Caco-2 (cell line): Measurements from ENCODE around the gene SCD5. TPM values are rescaled to one million over a fixed set of nuclear protein-coding genes. Genes with fewer than 3 reads are reported as not detected.

Experiments used
- BruUV-seq: library from RNA; stranded (reverse); fragments of 400-500 nt; replicated peaks from 2 replicates; lab custom pipeline; 2021; lab: Mats Ljungman, UMichigan
- CTCF ChIA-PET: fragments of 300-600 bp; sonication (Branson Sonifier 250); formaldehyde crosslinking; loops from one replicate; lab custom pipeline; 2022; ENCODE audit warnings: antibody characterized with exemption; lab: Charles Lee
- POLR2A ChIA-PET: fragments of 300-600 bp; sonication (Branson Sonifier 250); formaldehyde crosslinking; loops from one replicate; lab custom pipeline; 2022; ENCODE audit warnings: antibody characterized with exemption; lab: Charles Lee
- DNase-seq, 2 experiments: peaks; one replicate each; pipeline versions ENCODE4 v3.0.0 to v3.0.0-alpha.2; 2020 to 2022
- H3K27me3 ChIP-seq: replicated peaks from 2 replicates; pipeline ENCODE4 v1.6.0; 2011; ENCODE audit warnings: low read length; ENCODE audit not compliant: control insufficient read depth, insufficient read depth
- H3K36me3 ChIP-seq: 2 replicates; pipeline ENCODE4 v1.5.1; 2011; ENCODE audit warnings: low read length; ENCODE audit not compliant: control insufficient read depth, insufficient read depth
- H3K4me1 ChIP-seq: fragments of 250-450 bp; sonication (Bioruptor Pico); 2 replicates; pipeline ENCODE4 v1.5.1; 2020; ENCODE audit warnings: mild to moderate bottlenecking
- H3K4me3 ChIP-seq: 2 replicates; pipeline ENCODE4 v1.5.1; 2011; ENCODE audit warnings: low read depth, mild to moderate bottlenecking, control low read depth, low read length
- H3K9me3 ChIP-seq: fragments of 250-450 bp; sonication (Bioruptor Pico); 2 replicates; pipeline ENCODE4 v1.5.1; 2020; ENCODE audit warnings: mild to moderate bottlenecking, moderate library complexity
- H3K27ac Mint-ChIP-seq: one replicate; pipeline ENCODE4 v1.8.0; 2022; ENCODE audit warnings: mixed read lengths; ENCODE audit not compliant: unreplicated experiment
- H3K27me3 Mint-ChIP-seq: one replicate; pipeline ENCODE4 v1.8.0; 2022; ENCODE audit warnings: mixed read lengths; ENCODE audit not compliant: insufficient read depth, unreplicated experiment
- H3K36me3 Mint-ChIP-seq: one replicate; pipeline ENCODE4 v1.8.0; 2022; ENCODE audit warnings: mild to moderate bottlenecking, mixed read lengths; ENCODE audit not compliant: insufficient read depth, unreplicated experiment
- H3K4me1 Mint-ChIP-seq: one replicate; pipeline ENCODE4 v1.8.0; 2022; ENCODE audit warnings: low read depth, mixed read lengths; ENCODE audit not compliant: unreplicated experiment
- H3K4me3 Mint-ChIP-seq: one replicate; pipeline ENCODE4 v1.8.0; 2022; ENCODE audit warnings: mild to moderate bottlenecking, moderate library complexity, mixed read lengths; ENCODE audit not compliant: unreplicated experiment
- H3K9me3 Mint-ChIP-seq: one replicate; pipeline ENCODE4 v1.8.0; 2022; ENCODE audit warnings: mixed read lengths; ENCODE audit not compliant: unreplicated experiment
- intact Hi-C: fragments of 100-400 bp; cut with micrococcal nuclease; formaldehyde crosslinking; loops from one replicate; pipeline ENCODE4 v1.10.0; 2022; ENCODE audit not compliant: unreplicated experiment
- total RNA-seq: library from RNA; stranded (reverse); gene quantifications from 2 replicates; pipeline ENCODE4 v1.2.3, GENCODE V29; 2022
- TF ChIP-seq, protein P1 (sequence below), 2 experiments: fragments of 200-600 bp in 1 of 2; IDR thresholded peaks; 1 replicate in 1 of 2; 2 replicates in 1 of 2; pipeline versions ENCODE4 v1.5.1 to v1.8.0; 2011 to 2022; ENCODE audit warnings: antibody characterized with exemption in 1 of 2, control low read depth in 1 of 2, inconsistent platforms in 1 of 2, low read depth in 1 of 2, low read length in 1 of 2, mild to moderate bottlenecking in 1 of 2, moderate library complexity in 1 of 2; ENCODE audit not compliant: insufficient read depth in 1 of 2, severe bottlenecking in 1 of 2, unreplicated experiment in 1 of 2

Gene SCD5
- total RNA-seq, 1 experiment from 2014 or later, result 2.7 TPM

DNA sequence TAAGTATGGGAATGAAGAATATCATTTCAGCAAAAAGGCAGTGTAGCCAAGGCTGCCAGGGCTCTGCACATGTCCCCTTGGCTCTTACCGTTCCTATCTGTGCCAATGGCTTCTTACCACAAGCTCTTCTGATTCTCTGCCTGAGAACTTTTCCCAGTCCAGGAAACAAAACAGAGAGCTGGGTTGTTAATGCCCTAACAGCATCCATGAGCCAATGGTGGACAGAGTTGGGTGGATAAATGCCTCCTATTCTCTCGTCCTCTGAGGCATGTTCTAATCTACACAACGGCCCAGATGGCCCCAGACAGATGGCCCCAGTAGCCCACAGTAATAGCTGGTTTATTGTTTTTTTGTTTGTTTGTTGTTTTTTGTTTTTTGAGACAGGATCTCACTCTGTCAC lies 28.0 kb downstream of the SCD5 start:
- Histone ChIP-seq H3K4me3 (no peak overlapping the region), H3K36me3 (no peaks in the 10 kb centered on the region), H3K4me1 (no peaks in the 10 kb centered on the region), H3K27me3 (no peaks in the 10 kb centered on the region), H3K9me3 (no peaks in the 10 kb centered on the region)
- Mint-ChIP-seq H3K9me3 (peaks cover 20% of the 10 kb centered on the region), H3K4me1 (no peaks in the 10 kb centered on the region), H3K36me3 (no peaks in the 10 kb centered on the region), H3K27me3 (no peaks in the 10 kb centered on the region), H3K27ac (no peak overlapping the region), H3K4me3 (no peak overlapping the region)
- CTCF ChIA-PET, result no interaction called here
- DNase-seq, result no peak
- TF ChIP-seq, protein P1, sequence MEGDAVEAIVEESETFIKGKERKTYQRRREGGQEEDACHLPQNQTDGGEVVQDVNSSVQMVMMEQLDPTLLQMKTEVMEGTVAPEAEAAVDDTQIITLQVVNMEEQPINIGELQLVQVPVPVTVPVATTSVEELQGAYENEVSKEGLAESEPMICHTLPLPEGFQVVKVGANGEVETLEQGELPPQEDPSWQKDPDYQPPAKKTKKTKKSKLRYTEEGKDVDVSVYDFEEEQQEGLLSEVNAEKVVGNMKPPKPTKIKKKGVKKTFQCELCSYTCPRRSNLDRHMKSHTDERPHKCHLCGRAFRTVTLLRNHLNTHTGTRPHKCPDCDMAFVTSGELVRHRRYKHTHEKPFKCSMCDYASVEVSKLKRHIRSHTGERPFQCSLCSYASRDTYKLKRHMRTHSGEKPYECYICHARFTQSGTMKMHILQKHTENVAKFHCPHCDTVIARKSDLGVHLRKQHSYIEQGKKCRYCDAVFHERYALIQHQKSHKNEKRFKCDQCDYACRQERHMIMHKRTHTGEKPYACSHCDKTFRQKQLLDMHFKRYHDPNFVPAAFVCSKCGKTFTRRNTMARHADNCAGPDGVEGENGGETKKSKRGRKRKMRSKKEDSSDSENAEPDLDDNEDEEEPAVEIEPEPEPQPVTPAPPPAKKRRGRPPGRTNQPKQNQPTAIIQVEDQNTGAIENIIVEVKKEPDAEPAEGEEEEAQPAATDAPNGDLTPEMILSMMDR (IDR thresholded peaks at IDR 0.05; ENCODE audit: insufficient read depth in 1 of 2, low read depth in 1 of 2, low read length in 1 of 2, severe bottlenecking in 1 of 2, unreplicated experiment in 1 of 2), result no peak
- intact Hi-C loops, result no loop called here
- no TSS peak for BruUV-seq
- POLR2A ChIA-PET, result no interaction called here

DNA sequence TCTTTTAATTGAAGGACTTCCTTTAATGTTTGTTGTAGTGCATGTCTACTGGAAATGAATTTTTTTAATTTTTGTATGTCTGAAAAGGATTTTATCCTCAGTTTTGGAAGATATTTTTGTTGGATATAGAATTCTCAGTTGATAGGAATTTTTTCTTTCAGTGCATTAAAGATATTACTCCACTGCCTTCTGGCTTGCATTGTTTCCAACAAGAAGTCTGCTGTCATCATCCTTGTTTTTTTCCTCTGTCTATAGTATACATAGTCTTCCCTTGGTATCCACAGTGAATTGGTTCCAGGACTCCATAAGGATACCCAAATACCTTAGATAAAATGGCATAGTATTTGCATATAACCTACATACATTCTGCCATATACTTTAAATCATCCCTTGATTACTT lies 33.5 kb downstream of the SCD5 start:
- H3K4me3 ChIP-seq, result no peak overlapping the region
- Mint-ChIP-seq H3K27me3 (peaks cover 2% of the 10 kb centered on the region), H3K4me1 (no peaks in the 10 kb centered on the region), H3K4me3 (no peak overlapping the region), H3K27ac (no peak overlapping the region), H3K36me3 (no peaks in the 10 kb centered on the region), H3K9me3 (peaks cover 20% of the 10 kb centered on the region)
- peaks cover 6% of the 10 kb centered on the region; the same call in 1 of the 2 replicates for H3K9me3 ChIP-seq
- no peaks in the 10 kb centered on the region for H3K27me3 ChIP-seq
- no peaks in the 10 kb centered on the region for H3K4me1 ChIP-seq
- DNase-seq, result no peak
- no peaks in the 10 kb centered on the region for H3K36me3 ChIP-seq
- ChIA-PET CTCF (no interaction called here), POLR2A (no interaction called here)
- BruUV-seq, result no TSS peak
- intact Hi-C loops, result no loop called here
- TF ChIP-seq, protein P1 (IDR thresholded peaks at IDR 0.05; ENCODE audit: insufficient read depth in 1 of 2, low read depth in 1 of 2, low read length in 1 of 2, severe bottlenecking in 1 of 2, unreplicated experiment in 1 of 2), result no peak

DNA sequence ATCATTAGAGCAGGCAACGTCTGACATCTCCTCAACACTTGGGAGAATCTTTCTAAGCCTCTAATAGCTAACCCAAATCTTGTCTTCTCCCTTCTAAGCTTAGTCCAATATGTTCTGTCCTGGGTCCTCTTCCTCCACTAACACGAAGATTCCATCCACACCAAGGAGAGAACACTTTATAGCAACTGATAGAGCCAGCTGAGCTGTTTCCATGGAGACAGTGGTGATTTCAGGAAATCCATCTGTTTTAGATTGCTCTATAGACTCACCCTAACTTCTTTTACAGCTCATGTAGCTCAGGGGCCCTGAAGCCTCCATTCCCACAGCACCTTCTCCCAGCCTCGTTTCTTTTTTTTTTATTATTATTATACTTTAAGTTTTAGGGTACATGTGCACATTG lies 37.4 kb downstream of the SCD5 start:
- Mint-ChIP-seq H3K4me3 (no peak overlapping the region), H3K27ac (no peak overlapping the region), H3K4me1 (peaks cover 7% of the 10 kb centered on the region), H3K36me3 (no peaks in the 10 kb centered on the region), H3K9me3 (peaks cover 16% of the 10 kb centered on the region), H3K27me3 (peaks cover 2% of the 10 kb centered on the region)
- no peak overlapping the region for H3K4me3 ChIP-seq
- H3K27me3 ChIP-seq, result no peaks in the 10 kb centered on the region
- H3K36me3 ChIP-seq, result no peaks in the 10 kb centered on the region
- intact Hi-C loops, result no loop called here
- no peak for DNase-seq
- H3K9me3 ChIP-seq, result peaks cover 6% of the 10 kb centered on the region; the same call in 1 of the 2 replicates
- ChIA-PET POLR2A (no interaction called here), CTCF (no interaction called here)
- BruUV-seq, result no TSS peak
- TF ChIP-seq, protein P1 (IDR thresholded peaks at IDR 0.05; ENCODE audit: insufficient read depth in 1 of 2, low read depth in 1 of 2, low read length in 1 of 2, severe bottlenecking in 1 of 2, unreplicated experiment in 1 of 2), result no peak
- H3K4me1 ChIP-seq, result no peaks in the 10 kb centered on the region
